IPS-18c (cell line): ENCODE results near the gene MAP3K7.

Experiments used
- H3K4me3 ChIP-seq: 2 replicates; pipeline ENCODE4 v1.7.0; 2013; ENCODE audit warnings: low read depth, mild to moderate bottlenecking, low read length, moderate library complexity; ENCODE audit not compliant: insufficient read depth
- H3K9me3 ChIP-seq: one replicate; pipeline ENCODE4 v1.6.1; 2013; ENCODE audit warnings: mild to moderate bottlenecking, low read length, moderate library complexity; ENCODE audit not compliant: control insufficient read depth, insufficient read depth

Gene MAP3K7

GRCh38 chr6:90541221-90541620 lies 45.7 kb downstream of the MAP3K7 start:
- Histone ChIP-seq H3K9me3 (no peaks in the 10 kb centered on the region), H3K4me3 (no peak overlapping the region)

DNA sequence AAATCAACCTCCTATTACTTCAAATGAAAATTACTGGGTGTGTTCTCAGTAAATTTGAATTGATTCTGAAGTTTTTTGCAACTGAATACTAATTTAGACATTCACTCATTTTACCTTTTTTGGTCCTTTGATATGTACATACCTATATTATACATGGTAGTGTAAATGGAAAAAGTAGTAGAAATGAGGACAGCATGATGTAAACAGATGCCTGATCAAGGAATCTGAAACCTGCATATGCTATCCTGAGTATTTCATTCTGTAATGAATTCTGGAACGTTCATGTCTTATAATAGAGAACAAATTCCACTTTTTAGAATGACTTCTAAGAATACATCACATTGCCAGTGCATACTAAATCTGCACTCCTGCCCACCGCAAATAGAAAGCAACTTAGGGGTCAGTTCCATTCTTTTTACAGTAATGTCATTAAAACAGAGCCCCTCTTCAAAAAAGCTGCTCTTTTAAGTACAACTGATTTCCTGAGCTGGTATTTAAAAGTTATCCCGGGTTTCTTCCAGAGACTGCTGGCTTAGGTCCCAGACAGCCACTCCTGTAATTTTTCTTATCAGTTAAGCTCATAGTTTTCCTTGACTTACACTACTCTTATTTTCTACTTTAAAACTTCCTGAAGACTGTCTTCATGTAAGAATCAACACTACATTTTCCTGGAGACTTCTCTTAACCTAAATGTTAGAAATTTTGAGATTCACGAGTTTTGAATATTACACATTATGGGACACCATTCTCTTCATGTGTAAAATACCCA lies 48.4 kb downstream of the MAP3K7 start:
- no peaks in the 10 kb centered on the region for H3K9me3 ChIP-seq
- no peak overlapping the region for H3K4me3 ChIP-seq

DNA sequence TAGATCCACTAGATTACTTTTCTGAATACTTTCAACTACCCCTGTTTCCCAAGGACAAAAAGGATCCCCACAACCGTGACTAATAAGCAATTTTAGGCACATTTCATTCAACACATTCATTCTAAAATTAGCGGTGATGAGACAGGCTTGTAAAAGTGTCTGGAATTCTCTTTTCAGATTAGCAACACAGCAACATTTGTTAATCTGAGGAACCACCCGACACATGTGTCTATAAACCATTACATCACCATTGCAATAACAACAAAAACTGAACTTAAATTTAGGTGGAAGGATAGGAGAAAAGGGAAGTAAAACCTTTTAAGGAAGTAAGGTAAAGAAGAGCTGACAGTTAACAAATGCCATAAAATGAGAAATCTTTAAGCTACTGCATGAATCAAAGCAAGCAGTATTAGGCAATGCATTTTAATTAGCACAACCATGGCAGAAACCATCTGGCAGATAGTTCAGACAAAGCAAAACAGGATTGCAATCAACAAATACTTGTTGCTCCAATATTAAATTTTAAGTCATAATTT lies 49.1 kb downstream of the MAP3K7 start:
- H3K4me3 ChIP-seq = no peak overlapping the region

GRCh38 chr6:90537027-90537426 lies 49.8 kb downstream of the MAP3K7 start:
- H3K4me3 ChIP-seq = no peak overlapping the region
- no peaks in the 10 kb centered on the region for H3K9me3 ChIP-seq

More for the DNA sequence above, 49.1 kb downstream of the MAP3K7 start:
- no peaks in the 10 kb centered on the region for H3K9me3 ChIP-seq

DNA sequence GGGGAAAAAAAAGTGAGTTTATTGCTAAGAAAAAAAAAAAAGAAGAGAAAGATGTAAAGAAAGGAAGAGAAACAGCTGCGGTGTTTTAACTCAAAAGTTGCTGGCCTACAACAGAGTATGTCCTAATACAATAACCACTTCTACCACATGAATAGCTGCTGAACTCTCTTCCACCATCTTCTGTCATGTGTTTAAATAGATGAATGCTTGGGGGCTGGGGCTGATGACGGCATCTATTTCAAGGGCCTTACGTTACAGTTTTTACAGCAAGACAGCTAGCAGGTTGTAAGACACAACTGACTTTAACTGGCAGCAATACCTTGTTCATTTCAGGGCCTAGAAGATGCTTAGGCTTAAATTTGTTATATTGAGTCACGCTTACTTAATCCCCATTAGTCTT lies 50.4 kb downstream of the MAP3K7 start:
- no peak overlapping the region for H3K4me3 ChIP-seq
- no peaks in the 10 kb centered on the region for H3K9me3 ChIP-seq

DNA sequence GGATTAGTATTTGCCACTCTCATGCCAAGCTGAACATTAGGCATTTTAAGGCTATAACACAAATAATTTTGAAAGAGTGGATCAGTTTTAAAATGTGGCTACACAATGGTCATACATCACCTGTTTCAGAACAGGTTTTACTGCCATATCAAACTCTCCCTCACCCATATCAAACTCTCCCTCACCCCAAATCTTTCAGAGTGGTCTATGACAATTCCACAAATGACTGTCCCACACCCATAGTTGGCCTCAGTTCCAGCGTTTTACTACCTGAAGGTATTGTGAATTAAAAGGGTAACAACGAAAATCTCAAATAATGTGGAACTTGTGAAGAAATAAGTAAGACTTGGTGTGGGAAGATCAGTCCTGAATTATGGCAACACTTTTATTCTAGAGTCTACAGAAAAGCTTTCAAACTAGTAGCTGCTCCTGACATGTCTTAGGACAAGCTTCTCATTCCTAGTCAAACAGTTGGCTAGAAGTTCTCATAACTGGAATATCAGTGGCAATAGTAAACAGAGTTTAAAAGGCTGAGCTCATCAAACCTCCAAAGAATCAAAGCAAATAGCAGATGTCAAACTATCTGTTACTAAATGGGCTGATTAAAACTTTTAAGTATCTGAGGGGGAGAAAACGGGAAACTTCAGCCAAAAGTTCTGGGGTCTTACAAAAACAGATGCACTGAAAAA lies 52.4 kb downstream of the MAP3K7 start:
- H3K4me3 ChIP-seq = no peak overlapping the region
- H3K9me3 ChIP-seq = no peaks in the 10 kb centered on the region

- Histone ChIP-seq H3K4me3 (no peak overlapping the region), H3K9me3 (no peaks in the 10 kb centered on the region)
Measured at GRCh38 chr6:90533615-90534336, 53.1 kb downstream of the MAP3K7 start.

DNA sequence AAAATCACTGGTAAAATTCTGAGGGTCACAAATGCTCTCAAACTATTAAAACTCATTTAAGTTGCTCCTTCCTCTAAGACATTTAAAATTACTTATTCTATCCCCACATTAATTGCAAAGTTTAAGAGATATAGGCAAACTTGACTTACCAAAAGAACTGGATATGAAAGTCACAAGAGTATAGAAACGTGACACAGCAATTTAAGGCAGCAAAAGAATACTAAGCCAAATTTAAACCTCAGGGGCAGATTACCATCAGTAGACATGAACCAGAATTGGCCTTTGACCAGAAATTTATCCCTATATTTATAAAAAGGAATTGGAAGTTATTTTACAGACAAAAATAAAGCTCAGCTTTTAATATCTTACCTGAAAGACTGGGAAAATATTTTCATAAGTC lies 56.0 kb downstream of the MAP3K7 start:
- H3K9me3 ChIP-seq = no peaks in the 10 kb centered on the region

DNA sequence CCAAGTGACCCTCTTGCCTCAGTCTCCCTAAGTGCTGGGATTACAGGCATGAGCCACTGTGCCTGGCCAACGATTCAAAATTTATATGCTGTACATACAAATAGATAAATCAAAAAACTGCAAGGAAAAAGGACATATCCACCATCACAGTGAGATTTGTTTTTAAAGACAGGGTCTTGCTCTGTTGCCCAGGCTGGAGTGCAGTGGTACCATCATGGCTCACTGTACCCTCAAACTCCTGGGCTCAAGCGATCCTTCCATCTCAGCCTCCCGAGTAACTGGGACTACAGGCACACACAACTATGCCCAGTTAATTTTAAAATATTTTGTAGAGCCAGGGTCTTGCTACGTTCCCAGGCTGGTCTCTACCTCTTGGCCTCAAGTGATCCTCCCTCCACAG lies 61.5 kb downstream of the MAP3K7 start:
- Histone ChIP-seq H3K9me3 (no peaks in the 10 kb centered on the region), H3K4me3 (no peak overlapping the region)

More for the DNA sequence above, 56.0 kb downstream of the MAP3K7 start:
- no peak overlapping the region for H3K4me3 ChIP-seq

- Histone ChIP-seq H3K9me3 (no peaks in the 10 kb centered on the region), H3K4me3 (no peak overlapping the region)
Measured at GRCh38 chr6:90523779-90524310, 63.0 kb downstream of the MAP3K7 start.

DNA sequence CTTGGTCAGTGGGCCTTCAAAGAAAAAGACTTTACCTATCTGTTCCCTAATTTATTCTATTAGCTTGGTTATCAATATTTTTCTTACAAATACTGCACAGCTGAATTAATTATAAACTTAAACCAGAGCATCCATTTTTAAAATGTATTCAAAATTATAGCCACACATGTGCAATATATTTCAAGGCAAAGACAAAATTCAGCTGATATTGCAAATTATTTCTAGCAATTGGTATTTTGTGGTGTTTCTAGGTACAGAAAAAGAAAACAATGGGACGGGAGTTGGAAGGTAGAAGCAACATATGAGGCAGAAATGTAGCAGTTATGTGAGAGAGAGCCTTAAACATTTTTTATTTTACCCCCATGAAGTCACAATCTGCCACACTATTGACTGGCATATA lies 64.9 kb downstream of the MAP3K7 start:
- Histone ChIP-seq H3K9me3 (no peaks in the 10 kb centered on the region), H3K4me3 (no peak overlapping the region)

GRCh38 chr6:90516074-90516660 lies 70.7 kb downstream of the MAP3K7 start:
- Histone ChIP-seq H3K9me3 (no peaks in the 10 kb centered on the region), H3K4me3 (no peak overlapping the region)

DNA sequence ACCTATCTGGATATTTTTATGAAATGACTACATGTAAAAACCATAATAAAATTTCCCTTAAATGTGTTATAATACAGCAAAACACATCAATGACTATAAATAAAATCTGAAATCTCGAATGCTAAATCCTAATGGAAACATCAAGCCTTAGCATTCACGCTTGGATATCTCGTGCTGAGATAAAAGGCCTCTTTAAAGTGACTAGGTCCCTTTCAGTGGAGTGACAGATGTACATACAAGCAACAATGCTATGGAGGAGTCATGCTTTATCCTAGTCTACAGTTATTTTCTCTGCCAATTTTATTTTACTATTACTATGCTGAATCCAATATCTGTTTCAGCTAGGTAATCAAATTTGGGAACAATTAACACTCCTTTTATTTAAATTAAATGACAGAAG lies 72.4 kb downstream of the MAP3K7 start:
- Histone ChIP-seq H3K4me3 (no peak overlapping the region), H3K9me3 (no peaks in the 10 kb centered on the region)

- H3K9me3 ChIP-seq = no peaks in the 10 kb centered on the region
- no peak overlapping the region for H3K4me3 ChIP-seq
Measured at GRCh38 chr6:90508753-90509152, 78.1 kb downstream of the MAP3K7 start.

DNA sequence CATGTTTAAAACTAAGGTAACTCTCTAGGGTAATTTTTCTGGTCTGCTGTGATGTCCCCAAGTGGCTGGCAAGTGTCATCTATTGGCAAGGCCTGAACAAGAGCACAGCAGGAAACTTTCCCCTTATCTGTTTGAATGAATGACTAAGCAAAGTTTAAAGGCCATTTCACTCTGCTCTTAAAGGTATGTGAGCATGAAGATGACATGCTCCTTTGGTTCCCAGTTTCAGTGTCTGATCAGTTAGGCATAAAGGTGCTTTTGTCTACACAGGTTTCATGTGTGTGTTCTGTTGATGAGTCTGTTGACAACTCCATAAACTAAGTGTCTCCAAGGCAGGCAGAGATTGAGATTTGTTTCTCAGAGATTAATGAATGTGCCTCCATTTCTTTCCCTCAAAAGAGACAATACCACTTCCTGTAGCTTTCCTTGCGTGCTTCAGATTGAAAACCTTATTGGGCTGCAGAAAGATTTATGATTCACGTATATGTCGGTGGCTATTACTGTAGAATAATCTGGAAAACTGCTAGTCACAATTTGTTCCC lies 83.9 kb downstream of the MAP3K7 start:
- Histone ChIP-seq H3K9me3 (no peaks in the 10 kb centered on the region), H3K4me3 (no peak overlapping the region)

DNA sequence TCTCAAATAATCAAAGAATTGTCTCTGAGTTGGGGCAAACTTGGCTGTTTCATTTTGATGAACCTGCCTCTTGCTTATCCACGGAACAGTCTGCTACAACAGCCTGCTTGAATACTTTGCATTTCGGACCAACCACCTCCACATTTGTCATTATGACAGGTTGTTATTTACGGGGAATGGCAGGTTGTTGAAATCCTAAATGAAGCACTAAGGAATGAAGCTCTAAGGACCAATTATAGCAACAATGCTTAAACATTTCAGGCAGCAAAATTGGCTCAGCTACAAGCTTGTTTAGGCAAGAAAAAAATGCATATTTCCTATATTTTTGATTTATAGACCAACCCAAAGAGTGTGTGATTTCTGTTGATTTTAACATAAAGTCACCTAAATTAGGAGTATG lies 84.5 kb downstream of the MAP3K7 start:
- H3K4me3 ChIP-seq = no peak overlapping the region

GRCh38 chr6:90500458-90500857 lies 86.4 kb downstream of the MAP3K7 start:
- H3K4me3 ChIP-seq = no peak overlapping the region
- no peaks in the 10 kb centered on the region for H3K9me3 ChIP-seq

More for the DNA sequence above, 84.5 kb downstream of the MAP3K7 start:
- H3K9me3 ChIP-seq = no peaks in the 10 kb centered on the region
